Pancreas (tissue), 10 donors: ENCODE measurements around the gene CDH4. TPM values are rescaled to one million over a fixed set of nuclear protein-coding genes. Genes with fewer than 3 reads are reported as not detected.

Experiments
- ATAC-seq, 4 donors: fragments of 200-7000 bp; cut with Tn5 transposase; one replicate each; pipeline versions ENCODE4 v1.8.0 to v1.9.1; 2020; ENCODE audit warnings: mild to moderate bottlenecking in 4 of 4, moderate library complexity in 4 of 4
- DNase-seq, 6 donors: peaks; one replicate each; pipeline ENCODE4 v3.0.0-alpha.2; 2020
- FAIRE-seq: peaks from 2 replicates; lab custom pipeline; 2012; peaks lifted over from hg19 to GRCh38; lab: Jason Lieb, UNC
- H3K27ac ChIP-seq, 4 donors: fragments of 200-600 bp; sonication (generic); 1 replicate in 3 of 4; 2 replicates in 1 of 4; pipeline versions ENCODE4 v1.5.0 to v1.8.0; 2020
- H3K27me3 ChIP-seq, 4 donors: fragments of 200-600 bp; one replicate each; pipeline ENCODE4 v1.8.0; 2021
- H3K36me3 ChIP-seq, 3 donors: fragments of 200-600 bp; sonication (generic) in 1 of 3; one replicate each; pipeline versions ENCODE4 v1.5.0 to v1.8.0; 2020 to 2021
- H3K4me1 ChIP-seq, 3 donors: fragments of 200-600 bp; one replicate each; pipeline ENCODE4 v1.8.0; 2021
- H3K4me3 ChIP-seq, 4 donors: fragments of 200-600 bp; sonication (generic) in 2 of 4; one replicate each; pipeline versions ENCODE4 v1.5.0 to v1.8.0; 2020 to 2021
- H3K9me3 ChIP-seq, 4 donors: fragments of 200-600 bp; one replicate each; pipeline ENCODE4 v1.8.0; 2021
- CTCF ChIP-seq, 4 donors: fragments of 200-600 bp; sonication (generic) in 3 of 4; IDR thresholded peaks; one replicate each; pipeline versions ENCODE4 v1.5.0 to v1.8.0; 2021; ENCODE audit warnings: antibody characterized with exemption in 4 of 4
- WGBS, 2 donors: extraction: QIAGEN DNeasy Blood & Tissue Kit; methylation state at CpG; one replicate each; pipeline ENCODE4 v1.1.7; 2013; 5-methylcytosine and 5-hydroxymethylcytosine counted together
- intact Hi-C, 3 donors: fragments of 100-400 bp; cut with DNase I; formaldehyde crosslinking; loops; one replicate each; pipeline versions ENCODE4 v1.11.1 to v1.14.2; 2022
- polyA plus RNA-seq, 2 donors: library from polyadenylated mRNA; stranded (reverse); fragments of 200-250 nt; gene quantifications; one replicate each; pipeline ENCODE4 v1.2.3, GENCODE V29; 2013
- total RNA-seq, 6 donors: library from RNA; stranded (reverse); fragmentation: NEBNext Ultra II Directional in 4 of 6; extraction: Animal tissue kit (Norgen Biotek cat#: 25700) in 4 of 6; gene quantifications; one replicate each; pipeline versions ENCODE4 v1.2.1 to v1.2.4, GENCODE V29; 2021 to 2023
- donor health status: healthy with polysubstance abuse.
- donor health status: DM: no; HTN: no; CAD: no; lungs with moderate emphysema.
- donor health status: DM: no; HTN: no; CAD: no.
- donor health status: control.
- donor health status: control.
- donor health status: Bipolar disorder and iron deficiency.
- donor health status: DM: yes; HTN: yes; CAD: no.
- donor health status: DM: no; HTN: no; CAD: no.
- donor health status: DM: no; HTN: no; CAD: no.
- donor health status: DM: yes; HTN: yes; CAD: no.

Gene CDH4
- total and polyA plus RNA-seq, 8 donors, result 0.04 to 1.4 (median 0.27) TPM

DNA sequence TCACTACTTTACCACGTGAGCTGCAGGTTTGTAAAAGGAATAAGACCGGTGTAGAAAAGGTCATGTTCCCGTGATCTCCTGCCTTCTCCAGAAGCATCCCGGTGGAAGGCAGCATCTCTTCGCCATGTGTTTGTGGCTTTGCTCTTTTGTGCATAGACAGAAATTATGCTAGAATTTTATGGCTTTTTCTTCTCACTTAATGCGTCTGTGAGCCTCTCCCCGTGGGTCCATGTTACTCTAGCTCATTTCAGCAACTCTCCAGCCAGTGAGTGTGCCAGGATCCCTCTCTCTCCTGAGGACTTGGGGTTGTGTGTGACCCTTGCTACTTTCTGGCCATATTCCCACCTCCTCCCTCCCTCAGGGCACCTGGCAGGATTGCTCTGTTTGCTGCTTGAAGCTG lies 289.5 kb downstream of the CDH4 start:
- H3K36me3 ChIP-seq, result no peaks in the 10 kb centered on the region
- 73 to 84% methylated on average over 7 of the region's 7 CpGs for WGBS, 2 donors
- FAIRE-seq (no peak), DNase-seq (no peak), ATAC-seq (no peak)
- H3K4me1 ChIP-seq, result no peaks in the 10 kb centered on the region
- no peaks in the 10 kb centered on the region for H3K27me3 ChIP-seq
- H3K4me3 ChIP-seq, result no peak overlapping the region
- H3K9me3 ChIP-seq, result no peaks in the 10 kb centered on the region
- H3K27ac ChIP-seq, result no peak overlapping the region
- no peak for TF ChIP-seq CTCF (IDR thresholded peaks at IDR 0.05)
- intact Hi-C loops, result no loop called here

DNA sequence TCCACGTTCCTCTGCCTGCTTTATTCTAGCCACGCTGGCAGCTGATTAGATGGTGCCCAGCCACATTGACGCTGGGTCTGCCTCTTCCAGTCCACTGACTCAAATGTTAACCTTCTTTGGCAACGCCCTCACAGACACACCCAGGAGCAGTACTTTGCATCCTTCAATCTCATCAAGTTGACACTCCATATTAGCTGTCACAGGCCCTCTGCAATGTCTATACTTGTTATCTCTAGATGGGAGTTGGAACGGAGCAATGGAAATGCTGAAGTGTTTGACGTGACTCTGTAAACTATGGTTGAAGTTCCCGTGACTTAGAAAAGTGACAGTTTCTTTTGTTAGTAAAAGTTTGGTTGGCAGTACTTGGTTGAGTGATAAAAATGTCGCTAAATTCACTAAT lies 291.0 kb downstream of the CDH4 start:
- DNase-seq (no peak), FAIRE-seq (no peak), ATAC-seq (no peak)
- H3K4me3 ChIP-seq, result no peak overlapping the region
- H3K4me1 ChIP-seq, result no peaks in the 10 kb centered on the region
- H3K27ac ChIP-seq, result no peak overlapping the region
- WGBS, 2 donors, result 38 to 47% methylated on average over 7 to 8 of the region's 8 CpGs
- TF ChIP-seq CTCF (IDR thresholded peaks at IDR 0.05), result no peak
- intact Hi-C loops, result no loop called here
- H3K9me3 ChIP-seq, result no peaks in the 10 kb centered on the region
- H3K27me3 ChIP-seq, result no peaks in the 10 kb centered on the region
- no peaks in the 10 kb centered on the region for H3K36me3 ChIP-seq

DNA sequence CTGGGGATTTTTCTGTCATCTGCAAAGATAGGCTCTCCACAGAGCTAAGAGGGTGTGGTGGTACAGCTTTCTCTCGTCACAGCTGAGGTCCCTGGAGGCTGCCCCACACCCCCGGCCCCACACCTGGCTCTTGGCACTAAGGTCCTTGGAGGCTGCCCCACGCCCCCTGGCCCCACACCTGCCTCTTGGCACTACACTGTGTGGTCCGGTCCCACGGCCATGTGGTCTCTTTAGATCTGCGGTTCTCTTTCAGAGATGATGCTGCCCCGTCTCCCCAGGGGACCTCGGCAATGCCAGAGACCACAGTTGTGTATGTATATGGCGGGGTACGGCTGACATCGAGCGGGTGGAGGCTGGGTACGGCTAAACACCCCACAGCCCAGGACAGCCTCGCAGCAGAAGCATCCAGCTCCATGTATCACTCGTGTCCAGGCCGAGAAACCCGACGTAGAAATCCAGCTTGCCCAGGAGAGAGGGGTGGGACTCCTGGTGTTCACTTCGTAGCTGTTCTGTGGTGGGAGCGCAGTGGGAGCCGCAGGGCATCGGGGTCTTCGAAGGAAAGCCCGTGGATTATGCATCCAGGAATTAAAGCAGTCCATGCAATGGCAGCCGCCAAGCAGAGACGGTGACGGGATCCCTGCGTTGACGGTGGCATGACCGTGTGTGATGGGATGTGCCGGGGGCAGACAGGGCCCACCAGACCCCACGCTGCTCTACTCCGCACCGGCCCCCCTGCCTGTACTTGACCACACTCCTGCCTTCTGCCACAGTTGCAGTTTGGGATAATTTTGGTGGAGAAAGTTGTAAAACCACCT lies 292.1 kb downstream of the CDH4 start:
- Histone ChIP-seq H3K27me3 (no peaks in the 10 kb centered on the region), H3K36me3 (no peaks in the 10 kb centered on the region), H3K9me3 (no peaks in the 10 kb centered on the region), H3K27ac (no peak overlapping the region), H3K4me1 (no peaks in the 10 kb centered on the region), H3K4me3 (no peak overlapping the region)
- ATAC-seq, result no peak
- TF ChIP-seq CTCF (IDR thresholded peaks at IDR 0.05), result no peak
- no peak for FAIRE-seq
- intact Hi-C loops, result no loop called here
- WGBS, 2 donors, result 68 to 75% methylated on average over 34 of the region's 34 CpGs
- DNase-seq, result no peak

GRCh38 chr20:61544910-61545889 lies 293.1 kb downstream of the CDH4 start:
- Histone ChIP-seq H3K27ac (no peak overlapping the region), H3K36me3 (no peaks in the 10 kb centered on the region), H3K27me3 (no peaks in the 10 kb centered on the region), H3K4me3 (no peak overlapping the region), H3K9me3 (no peaks in the 10 kb centered on the region), H3K4me1 (no peaks in the 10 kb centered on the region)
- intact Hi-C loops, result no loop called here
- ATAC-seq (no peak), FAIRE-seq (no peak), DNase-seq (no peak)
- no peak for TF ChIP-seq CTCF (IDR thresholded peaks at IDR 0.05)
- WGBS, 2 donors, result 66 to 77% methylated on average over 35 of the region's 35 CpGs
